PFSK-1 (cell line): Measurements from ENCODE around the gene LIMK2.

ENCODE experiments used
- FOXP2 ChIP-seq: optimal IDR thresholded peaks from 2 replicates; pipeline ENCODE3; 2011; ENCODE audit warnings: borderline replicate concordance, control low read depth, inconsistent platforms; ENCODE audit not compliant: insufficient read depth; ENCODE audit errors: extremely low read length, extremely low read depth
- POLR2AphosphoS5 ChIP-seq: IDR thresholded peaks from 2 replicates; pipeline ENCODE4 v1.6.1; 2012; ENCODE audit warnings: low read depth, mild to moderate bottlenecking, control low read depth, low read length, moderate library complexity
- REST ChIP-seq, 2 experiments: IDR thresholded peaks; 2 replicates each; pipeline versions ENCODE4 v1.6.1 to v1.8.0; 2011 to 2012; ENCODE audit warnings: low read depth in 2 of 2, low read length in 2 of 2, control low read depth in 1 of 2, inconsistent platforms in 1 of 2, mild to moderate bottlenecking in 1 of 2, moderate library complexity in 1 of 2; ENCODE audit not compliant: insufficient read depth in 1 of 2
- SIN3A ChIP-seq: IDR thresholded peaks from 2 replicates; pipeline ENCODE4 v1.6.1; 2012; ENCODE audit warnings: mild to moderate bottlenecking, low read length, moderate library complexity, borderline replicate concordance; ENCODE audit not compliant: insufficient read depth
- TAF1 ChIP-seq: IDR thresholded peaks from 2 replicates; pipeline ENCODE4 v1.6.1; 2012; ENCODE audit warnings: low read length, control low read depth, borderline replicate concordance; ENCODE audit not compliant: insufficient read depth

DNA sequence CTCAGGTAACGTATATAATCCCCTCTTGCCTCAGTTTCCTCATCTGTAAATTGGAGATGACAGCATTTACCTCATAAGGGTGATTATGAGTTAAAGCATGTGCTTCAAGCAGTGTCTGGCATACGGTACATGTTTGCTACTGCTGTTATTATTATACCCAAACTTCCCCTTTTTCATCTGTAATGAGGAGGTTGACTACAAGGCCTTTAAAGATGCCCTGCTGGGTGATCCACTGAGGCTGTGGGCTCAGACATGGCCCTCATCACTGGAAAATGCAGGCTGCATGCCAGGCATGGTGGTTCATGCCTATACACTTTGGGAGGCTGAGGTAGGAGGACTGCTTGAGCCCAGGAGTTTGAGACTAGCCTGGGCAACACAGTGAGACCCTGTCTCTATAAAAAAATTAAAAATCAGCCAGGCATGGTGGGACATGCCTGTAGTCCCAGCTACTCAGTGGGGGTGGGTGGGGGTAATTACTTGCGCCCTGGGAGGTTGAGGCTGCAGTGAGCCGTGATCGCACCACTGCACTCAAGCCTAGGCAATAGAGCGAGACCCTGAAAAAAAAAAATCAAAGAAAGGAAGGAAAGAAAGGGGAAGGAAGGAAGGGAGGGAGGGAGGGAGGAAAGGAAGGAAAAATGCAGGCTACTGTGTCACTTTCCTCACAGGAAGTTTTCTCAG is 75.9 kb downstream of the LIMK2 start:
- TF ChIP-seq POLR2AphosphoS5: no peak
- TF ChIP-seq TAF1: no peak
- no peak for TF ChIP-seq SIN3A
- TF ChIP-seq REST (IDR thresholded peaks at IDR 0.05; ENCODE audit: insufficient read depth in 1 of 2, low read depth in 2 of 2, low read length in 2 of 2): no peak
- no peak for TF ChIP-seq FOXP2
